Transverse colon (tissue), 4 donors: Measurements from ENCODE around the gene KRT23.

Experiments
- CTCF ChIP-seq, 5 experiments: fragments of 200-600 bp in 3 of 5; fragments of 450-650 bp in 2 of 5; sonication (generic) in 3 of 5; IDR thresholded peaks; 1 replicate in 2 of 5; 2 replicates in 3 of 5; pipeline ENCODE4 v1.5.1; 2016 to 2017; ENCODE audit warnings: antibody characterized with exemption in 5 of 5, inconsistent platforms in 3 of 5, mild to moderate bottlenecking in 2 of 5, moderate library complexity in 1 of 5
- POLR2A ChIP-seq: fragments of 450-650 bp; IDR thresholded peaks from one replicate; pipeline ENCODE4 v1.6.1; 2016; ENCODE audit warnings: antibody characterized with exemption, mild to moderate bottlenecking, moderate library complexity
- POLR2AphosphoS5 ChIP-seq, 3 donors: sonication (generic); formaldehyde crosslinking; IDR thresholded peaks; one replicate each; pipeline ENCODE4 v1.6.1; 2016; ENCODE audit warnings: antibody characterized with exemption in 3 of 3

GRCh38 chr17:40960144-40960543 lies 22.7 kb upstream of the KRT23 start:
- TF ChIP-seq CTCF (IDR thresholded peaks at IDR 0.05) (no peak), POLR2A (no peak), POLR2AphosphoS5 (IDR thresholded peaks at IDR 0.05) (no peak)
